SKM-1 (cell line): ENCODE measurements around the gene PCDHGA9.
"Not testable (repeated sequence)": the region's sequence is repeated elsewhere in the genome, so short reads cannot be mapped to it uniquely, and the experiment has no call there.

ENCODE experiments used
- DNase-seq: peaks from one replicate; lab custom pipeline; 2025; ENCODE audit not compliant: unreplicated experiment; lab: John Stamatoyannopoulos, UW

The PCDHGA9 gene

GRCh38 chr5:141383345-141383744 is 19.2 kb upstream of the PCDHGA9 start:
- DNase-seq: no peak

- DNase-seq: no peak
Measured at GRCh38 chr5:141384471-141385267, 17.9 kb upstream of the PCDHGA9 start.

GRCh38 chr5:141387557-141388311 is 14.8 kb upstream of the PCDHGA9 start, which contains the start of gene PCDHGB4:
Gene PCDHGB4, plus strand, starts transcription at chr5:141387698. Its CDS starts 187 bp downstream, at chr5:141387885.
- DNase-seq: not testable (repeated sequence)

DNA sequence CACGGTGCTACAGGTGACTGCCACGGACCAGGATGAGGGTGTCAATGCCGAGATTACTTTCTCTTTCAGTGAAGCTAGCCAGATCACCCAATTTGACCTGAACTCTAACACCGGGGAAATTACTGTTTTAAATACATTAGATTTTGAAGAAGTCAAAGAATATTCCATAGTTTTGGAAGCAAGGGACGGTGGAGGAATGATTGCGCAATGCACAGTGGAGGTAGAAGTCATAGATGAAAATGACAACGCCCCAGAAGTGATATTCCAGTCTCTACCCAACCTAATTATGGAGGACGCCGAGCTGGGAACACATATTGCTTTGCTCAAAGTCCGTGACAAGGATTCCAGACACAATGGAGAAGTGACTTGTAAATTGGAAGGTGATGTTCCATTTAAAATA is 13.9 kb upstream of the PCDHGA9 start:
- no peak for DNase-seq

GRCh38 chr5:141389153-141390042 is 13.2 kb upstream of the PCDHGA9 start:
- DNase-seq: no peak

GRCh38 chr5:141392429-141393198 is 10.0 kb upstream of the PCDHGA9 start, which contains the start of gene PCDHGA8:
Gene PCDHGA8, plus strand, starts transcription at chr5:141392633. Its CDS starts 181 bp downstream, at chr5:141392814.
- no peak for DNase-seq

DNA sequence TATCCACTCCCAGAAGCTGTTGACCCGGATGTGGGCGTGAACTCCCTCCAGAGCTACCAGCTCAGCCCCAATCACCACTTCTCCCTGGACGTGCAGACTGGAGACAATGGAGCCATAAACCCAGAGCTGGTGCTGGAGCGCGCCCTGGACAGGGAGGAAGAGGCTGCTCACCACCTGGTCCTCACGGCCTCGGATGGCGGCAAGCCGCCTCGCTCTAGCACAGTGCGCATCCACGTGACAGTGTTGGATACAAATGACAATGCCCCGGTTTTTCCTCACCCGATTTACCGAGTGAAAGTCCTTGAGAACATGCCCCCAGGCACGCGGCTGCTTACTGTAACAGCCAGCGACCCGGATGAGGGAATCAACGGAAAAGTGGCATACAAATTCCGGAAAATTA is 9.3 kb upstream of the PCDHGA9 start:
- no peak for DNase-seq

- not testable (repeated sequence) for DNase-seq
Measured at GRCh38 chr5:141394401-141395187, 8.0 kb upstream of the PCDHGA9 start.

- DNase-seq: not testable (repeated sequence)
Measured at GRCh38 chr5:141397756-141398551, 4.6 kb upstream of the PCDHGA9 start, which contains the start of gene PCDHGB5. Gene PCDHGB5, plus strand, starts transcription at chr5:141397947. Its CDS starts 181 bp downstream, at chr5:141398128.

- no peak for DNase-seq
Measured at GRCh38 chr5:141398608-141399007, 4.0 kb upstream of the PCDHGA9 start.

DNA sequence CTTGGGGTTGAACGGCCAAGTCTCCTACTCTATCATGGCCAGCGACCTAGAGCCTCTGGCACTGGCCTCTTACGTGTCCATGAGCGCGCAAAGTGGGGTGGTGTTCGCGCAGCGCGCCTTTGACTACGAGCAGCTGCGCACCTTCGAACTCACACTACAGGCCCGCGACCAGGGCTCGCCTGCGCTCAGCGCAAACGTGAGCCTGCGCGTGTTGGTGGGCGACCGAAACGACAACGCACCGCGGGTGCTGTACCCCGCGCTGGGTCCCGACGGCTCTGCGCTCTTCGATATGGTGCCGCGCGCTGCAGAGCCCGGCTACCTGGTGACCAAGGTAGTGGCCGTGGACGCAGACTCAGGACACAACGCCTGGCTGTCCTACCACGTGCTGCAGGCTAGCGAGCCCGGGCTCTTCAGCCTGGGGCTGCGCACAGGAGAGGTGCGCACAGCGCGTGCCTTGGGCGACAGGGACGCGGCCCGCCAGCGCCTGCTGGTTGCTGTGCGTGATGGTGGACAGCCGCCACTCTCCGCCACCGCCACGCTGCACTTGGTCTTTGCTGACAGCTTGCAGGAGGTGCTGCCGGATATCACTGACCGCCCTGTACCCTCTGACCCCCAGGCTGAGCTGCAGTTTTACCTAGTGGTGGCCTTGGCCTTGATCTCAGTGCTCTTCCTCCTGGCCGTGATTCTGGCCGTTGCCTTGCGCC is 2.9 kb upstream of the PCDHGA9 start:
- DNase-seq: no peak

- DNase-seq: no peak
Measured at GRCh38 chr5:141403387-141403786, 809 bp downstream of the PCDHGA9 start.

DNA sequence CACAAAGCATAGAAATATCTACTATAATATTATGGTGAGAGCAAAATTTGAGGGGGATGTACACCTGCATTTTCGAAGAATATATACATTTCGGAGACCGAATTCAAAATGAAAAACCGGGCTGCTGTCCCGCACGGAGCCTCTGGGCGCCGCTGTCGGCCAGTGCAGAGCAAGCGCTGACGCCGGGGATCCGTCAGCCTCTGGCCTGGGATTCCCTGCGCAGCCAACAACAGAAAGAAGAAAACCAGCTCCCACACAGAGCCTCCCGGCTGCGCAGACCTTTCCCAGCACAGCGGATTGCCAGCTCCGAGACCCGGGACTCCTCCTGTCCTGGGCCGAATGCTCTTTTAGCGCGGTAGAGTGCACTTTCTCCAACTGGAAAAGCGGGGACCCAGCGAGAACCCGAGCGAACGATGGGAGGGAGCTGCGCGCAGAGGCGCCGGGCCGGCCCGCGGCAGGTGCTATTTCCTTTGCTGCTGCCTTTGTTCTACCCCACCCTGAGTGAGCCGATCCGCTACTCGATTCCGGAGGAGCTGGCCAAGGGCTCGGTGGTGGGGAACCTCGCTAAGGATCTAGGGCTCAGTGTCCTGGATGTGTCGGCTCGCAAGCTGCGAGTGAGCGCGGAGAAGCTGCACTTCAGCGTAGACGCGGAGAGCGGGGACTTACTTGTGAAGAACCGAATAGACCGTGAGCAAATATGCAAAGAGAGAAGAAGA is 5.4 kb downstream of the PCDHGA9 start, which contains the start of gene PCDHGB6:
Gene PCDHGB6 (plus strand): TSS at position 232 of the 716 bp plus-strand sequence. CDS start 182 bp downstream, at position 414.
- DNase-seq: not testable (repeated sequence)

GRCh38 chr5:141409598-141410306 is 7.2 kb downstream of the PCDHGA9 start:
- no peak for DNase-seq

DNA sequence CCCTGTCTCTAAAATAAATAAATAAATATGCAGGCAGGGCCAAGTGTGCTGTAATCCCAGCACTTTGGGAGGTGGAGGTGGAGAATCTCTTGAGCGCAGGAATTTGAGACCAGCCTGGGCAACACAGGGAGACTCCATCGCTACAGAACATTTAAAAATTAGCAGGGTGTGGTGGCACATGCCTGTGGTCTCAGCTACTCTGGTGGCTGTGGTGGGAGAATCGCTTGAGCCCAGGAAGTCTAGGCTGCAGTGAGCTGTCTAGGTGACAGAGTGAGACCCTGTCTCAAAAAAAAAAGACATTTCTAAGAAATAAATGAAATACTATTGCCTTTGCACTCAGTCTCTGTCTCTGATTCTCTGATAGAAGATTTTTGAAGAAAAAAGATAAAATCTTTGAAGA is 9.0 kb downstream of the PCDHGA9 start:
- no peak for DNase-seq

DNA sequence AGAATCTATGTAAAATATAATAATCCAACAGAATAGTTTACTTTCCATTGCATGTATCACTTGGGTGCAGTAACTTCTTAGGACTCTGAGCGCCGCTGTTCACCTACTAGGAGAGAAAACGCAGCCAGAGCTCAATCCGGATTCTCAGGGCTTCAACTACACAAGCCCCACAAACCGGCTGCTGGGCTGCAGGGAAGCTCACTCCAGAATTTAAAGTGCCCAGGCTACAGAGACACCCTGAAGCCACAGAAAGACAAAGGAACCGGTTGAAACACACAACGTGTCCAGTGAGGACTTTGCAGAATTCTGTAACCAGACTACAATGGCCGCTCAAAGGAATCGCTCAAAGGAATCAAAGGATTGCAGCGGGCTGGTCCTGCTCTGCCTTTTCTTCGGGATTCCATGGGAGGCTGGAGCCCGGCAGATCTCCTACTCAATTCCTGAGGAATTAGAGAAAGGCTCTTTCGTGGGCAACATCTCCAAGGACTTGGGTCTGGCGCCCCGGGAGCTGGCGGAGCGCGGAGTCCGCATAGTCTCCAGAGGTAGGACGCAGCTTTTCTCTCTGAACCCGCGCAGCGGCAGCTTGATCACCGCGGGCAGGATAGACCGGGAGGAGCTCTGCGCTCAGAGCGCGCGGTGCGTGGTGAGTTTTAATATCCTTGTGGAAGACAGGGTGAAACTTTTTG is 10.4 kb downstream of the PCDHGA9 start, which contains the start of gene PCDHGA10:
Gene PCDHGA10 (plus strand): TSS at position 134 of the 686 bp plus-strand sequence. CDS start 189 bp downstream, at position 323.
- DNase-seq: peak; percentile 80
